ENCODE data around the gene ZDHHC13. TPM values are rescaled to one million over a fixed set of nuclear protein-coding genes. Genes with fewer than 3 reads are reported as not detected.

ZDHHC13 gene
- total and polyA plus RNA-seq, 4 donors: 1.2 to 8.2 (median 2.7) TPM

GRCh38 chr11:19071255-19071654 is 45.7 kb upstream of the ZDHHC13 start (continued):
- TF ChIP-seq SP1 (IDR thresholded peaks at IDR 0.05) (no peak), HNF4G (IDR thresholded peaks at IDR 0.05) (no peak), NR2F2 (IDR thresholded peaks at IDR 0.05) (no peak), EGR1 (IDR thresholded peaks at IDR 0.05; ENCODE audit: low read depth in 2 of 2) (no peak), RAD21 (IDR thresholded peaks at IDR 0.05) (peak; percentile 95 to 96)

GRCh38 chr11:19072464-19072863 is 44.5 kb upstream of the ZDHHC13 start:
- TF ChIP-seq HNF4A (conservative IDR thresholded peaks at IDR 0.05) (no peak), TAF1 (conservative IDR thresholded peaks at IDR 0.05) (no peak), ZBTB33 (IDR thresholded peaks at IDR 0.05) (no peak), HNF4G (IDR thresholded peaks at IDR 0.05) (no peak), REST (IDR thresholded peaks at IDR 0.05) (no peak), YY1 (IDR thresholded peaks at IDR 0.05) (no peak)
- 85% methylated on average over 5 of the region's 5 CpGs for WGBS
- Histone ChIP-seq H3K27me3 (ENCODE audit: control insufficient read depth in 4 of 4, insufficient read depth in 4 of 4, low read length in 3 of 4) (peaks cover 0 to 7% (median 0%) of the 10 kb centered on the region in 4 donors), H3K9me3 (ENCODE audit: control insufficient read depth in 4 of 4, low read length in 3 of 4) (no peaks in the 10 kb centered on the region), H3K36me3 (ENCODE audit: control insufficient read depth in 4 of 4, insufficient read depth in 3 of 4, low read depth in 1 of 4, low read length in 3 of 4) (no peaks in the 10 kb centered on the region), H3K4me3 (ENCODE audit: low read depth in 1 of 3, low read length in 3 of 3) (no peak overlapping the region), H3K4me1 (ENCODE audit: control insufficient read depth in 4 of 4, insufficient read depth in 4 of 4, low read length in 3 of 4) (no peaks in the 10 kb centered on the region), H3K9ac (ENCODE audit: low read depth in 1 of 2, low read length in 2 of 2) (no peak overlapping the region), H3K27ac (ENCODE audit: low read depth in 1 of 2, low read length in 2 of 2) (no peak overlapping the region)
- no peak for DNase-seq (ENCODE audit: low spot score)

- H3K9me3 ChIP-seq (ENCODE audit: control insufficient read depth in 4 of 4, low read length in 3 of 4): no peaks in the 10 kb centered on the region
- WGBS: 58% methylated on average over 10 of the region's 10 CpGs
- H3K27me3 ChIP-seq (ENCODE audit: control insufficient read depth in 4 of 4, insufficient read depth in 4 of 4, low read length in 3 of 4): peaks cover 0 to 7% (median 0%) of the 10 kb centered on the region in 4 donors
- H3K9ac ChIP-seq (ENCODE audit: low read depth in 1 of 2, low read length in 2 of 2): no peak overlapping the region
- no peak overlapping the region for H3K27ac ChIP-seq (ENCODE audit: low read depth in 1 of 2, low read length in 2 of 2)
- no peaks in the 10 kb centered on the region for H3K36me3 ChIP-seq (ENCODE audit: control insufficient read depth in 4 of 4, insufficient read depth in 3 of 4, low read depth in 1 of 4, low read length in 3 of 4)
- H3K4me1 ChIP-seq (ENCODE audit: control insufficient read depth in 4 of 4, insufficient read depth in 4 of 4, low read length in 3 of 4): no peaks in the 10 kb centered on the region
- H3K4me3 ChIP-seq (ENCODE audit: low read depth in 1 of 3, low read length in 3 of 3): no peak overlapping the region
- DNase-seq (ENCODE audit: low spot score): no peak
- TF ChIP-seq SP1 (IDR thresholded peaks at IDR 0.05): no peak
- TF ChIP-seq ZBTB33 (IDR thresholded peaks at IDR 0.05): no peak
- no peak for TF ChIP-seq TAF1 (conservative IDR thresholded peaks at IDR 0.05)
- no peak for TF ChIP-seq HNF4A (conservative IDR thresholded peaks at IDR 0.05)
- TF ChIP-seq FOXA1 (IDR thresholded peaks at IDR 0.05): no peak
- no peak for TF ChIP-seq ATF3 (IDR thresholded peaks at IDR 0.05)
- TF ChIP-seq JUND (IDR thresholded peaks at IDR 0.05): no peak
- TF ChIP-seq HNF4G (IDR thresholded peaks at IDR 0.05): no peak
- TF ChIP-seq YY1 (IDR thresholded peaks at IDR 0.05): no peak
- no peak for TF ChIP-seq CTCF (IDR thresholded peaks at IDR 0.05; ENCODE audit: low read depth, low read length, missing input control)
- TF ChIP-seq REST (IDR thresholded peaks at IDR 0.05): no peak
Observed at GRCh38 chr11:19073454-19074415, 43.2 kb upstream of the ZDHHC13 start.
